GM12892 (cell line): ENCODE results near the gene RNF213.
"Not testable (repeated sequence)": the region's sequence is repeated elsewhere in the genome, so short reads cannot be mapped to it uniquely, and the experiment has no call there.

Experiments
- DNase-seq: peaks from one replicate; pipeline ENCODE4 v3.0.0; 2011; ENCODE audit not compliant: insufficient read length
- FAIRE-seq: peaks from 2 replicates; lab custom pipeline; 2011; peaks lifted over from hg19 to GRCh38; lab: Jason Lieb, UNC
- POLR2A ChIP-seq: IDR thresholded peaks from 2 replicates; pipeline ENCODE4 v1.6.1; 2011; ENCODE audit warnings: low read depth, low read length, control low read depth
- POLR2AphosphoS5 ChIP-seq: IDR thresholded peaks from 2 replicates; pipeline ENCODE4 v1.6.1; 2011; ENCODE audit warnings: low read depth, low read length, control low read depth
- TAF1 ChIP-seq: IDR thresholded peaks from 2 replicates; pipeline ENCODE4 v1.6.1; 2011; ENCODE audit warnings: low read depth, mild to moderate bottlenecking, control low read depth, low read length, borderline replicate concordance

Gene RNF213

DNA sequence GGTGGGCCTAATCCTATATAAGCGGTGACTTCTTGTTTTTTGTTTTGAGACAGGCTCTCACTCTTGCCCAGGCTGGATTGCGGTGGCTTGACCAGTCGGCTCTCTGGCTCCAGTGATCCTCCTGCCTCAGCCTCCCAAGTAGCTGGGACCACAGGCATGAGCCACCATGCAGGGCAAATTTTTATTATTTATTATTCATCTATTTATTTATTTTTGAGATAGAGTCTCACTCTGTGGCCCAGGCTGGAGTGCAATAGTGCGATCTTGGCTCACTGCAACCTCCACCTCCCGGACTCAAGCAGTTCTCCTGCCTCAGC lies 4.7 kb upstream of the RNF213 start:
- DNase-seq (no peak), FAIRE-seq (no peak)
- TF ChIP-seq POLR2A: no peak
- no peak for TF ChIP-seq TAF1
- TF ChIP-seq POLR2AphosphoS5: no peak

DNA sequence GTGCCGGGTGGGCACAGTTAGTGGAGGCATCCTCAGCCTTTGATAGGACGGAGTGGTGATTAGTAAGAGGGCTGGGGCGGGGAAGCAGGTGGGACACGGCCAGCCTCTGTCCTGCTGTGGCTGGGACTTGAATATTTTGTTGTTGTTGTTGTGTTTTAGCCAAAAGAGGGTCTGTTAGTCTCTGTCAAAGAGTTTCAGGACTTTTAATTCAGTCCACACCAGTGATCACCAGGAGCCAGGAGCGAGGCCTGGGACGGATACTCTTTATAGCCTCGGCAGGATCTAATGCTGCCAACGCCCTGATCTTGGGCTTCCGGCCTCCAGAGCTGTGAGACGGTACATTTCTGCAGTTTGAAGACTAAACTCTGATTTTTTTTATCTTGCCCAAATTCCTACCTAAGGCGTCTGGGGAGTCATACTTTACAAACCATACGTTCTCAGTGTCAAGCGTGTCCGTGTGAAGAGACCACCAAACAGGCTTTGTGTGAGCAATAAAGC lies 2.9 kb upstream of the RNF213 start:
- DNase-seq (no peak), FAIRE-seq (no peak)
- TF ChIP-seq TAF1 (no peak), POLR2AphosphoS5 (no peak), POLR2A (no peak)

DNA sequence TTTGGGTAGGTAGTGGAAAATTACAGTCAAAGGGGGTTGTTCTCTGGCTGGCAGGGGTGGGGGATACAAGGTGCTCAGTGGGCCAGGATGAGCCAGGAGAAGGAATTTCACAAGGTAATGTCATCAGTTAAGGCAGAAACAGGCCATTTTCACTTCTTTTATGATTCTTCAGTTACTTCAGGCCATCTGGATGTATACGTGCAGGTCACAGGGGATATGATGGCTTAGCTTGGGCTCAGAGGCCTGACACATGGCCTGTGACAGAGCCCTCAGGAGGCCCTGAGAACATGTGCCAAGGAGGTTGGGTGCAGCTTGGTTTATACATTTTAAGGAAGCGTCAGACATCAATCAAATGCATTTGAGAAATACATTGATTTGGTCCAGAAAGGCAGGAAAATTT lies 2.4 kb upstream of the RNF213 start:
- DNase-seq, FAIRE-seq: not testable (repeated sequence)

DNA sequence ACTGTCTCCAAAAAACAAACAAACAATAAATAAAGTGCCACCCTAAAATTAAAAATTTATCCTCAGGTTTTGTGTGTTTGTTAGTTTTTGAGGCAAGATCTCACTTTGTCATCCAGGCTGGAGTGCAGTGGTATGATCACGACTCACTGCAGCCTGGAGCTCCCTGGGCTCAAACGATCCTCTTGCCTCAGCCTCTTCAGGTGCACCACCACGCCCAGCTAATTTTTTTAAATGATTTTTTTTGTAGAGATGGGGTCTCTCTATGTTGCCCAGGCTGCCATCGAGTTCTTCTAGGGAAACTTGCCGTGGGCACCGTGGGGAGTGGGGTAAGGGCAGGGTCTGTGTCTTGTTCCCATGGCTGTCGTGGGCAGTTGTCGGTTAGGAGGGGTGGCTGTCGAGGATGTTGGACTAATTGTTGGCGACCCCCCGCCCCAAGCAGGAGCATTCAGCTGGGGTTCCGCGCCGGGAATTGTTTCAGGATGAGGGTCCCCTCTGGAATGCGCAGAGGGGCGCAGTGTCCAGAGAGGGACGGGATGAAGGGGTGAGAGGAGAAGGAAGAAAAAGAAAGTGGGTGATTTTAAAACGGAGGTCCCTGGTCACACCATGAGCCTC lies 1.1 kb upstream of the RNF213 start:
- TF ChIP-seq POLR2A (no peak), TAF1 (no peak), POLR2AphosphoS5 (no peak)
- FAIRE-seq (no peak), DNase-seq (no peak)

DNA sequence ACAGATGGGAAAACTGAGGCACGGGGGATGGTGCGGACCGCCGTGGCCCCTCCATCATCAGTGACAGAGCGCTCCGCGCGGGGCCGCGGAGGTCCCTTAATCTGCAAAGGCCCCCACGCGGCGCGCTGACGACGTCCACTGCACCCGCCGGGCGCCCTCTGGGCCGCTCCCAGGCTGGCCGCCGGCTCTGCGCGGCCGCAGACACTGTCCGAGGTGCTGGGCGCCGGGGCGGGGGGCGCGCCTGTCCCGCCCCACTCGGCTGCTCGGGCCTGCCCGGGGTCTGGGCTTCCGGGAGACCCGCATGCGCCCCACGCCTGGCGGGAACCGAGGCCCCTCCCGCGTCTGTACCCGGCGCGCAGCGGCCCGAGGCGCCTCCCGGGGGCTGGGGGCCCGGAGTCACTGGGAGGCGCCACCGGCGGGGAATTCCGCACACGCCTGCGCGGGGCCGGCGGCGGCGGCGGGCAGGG lies 550 bp upstream of the RNF213 start:
- FAIRE-seq (no peak), DNase-seq (peak; percentile 79)
- no peak for TF ChIP-seq POLR2AphosphoS5
- TF ChIP-seq POLR2A: no peak
- TF ChIP-seq TAF1: no peak

DNA sequence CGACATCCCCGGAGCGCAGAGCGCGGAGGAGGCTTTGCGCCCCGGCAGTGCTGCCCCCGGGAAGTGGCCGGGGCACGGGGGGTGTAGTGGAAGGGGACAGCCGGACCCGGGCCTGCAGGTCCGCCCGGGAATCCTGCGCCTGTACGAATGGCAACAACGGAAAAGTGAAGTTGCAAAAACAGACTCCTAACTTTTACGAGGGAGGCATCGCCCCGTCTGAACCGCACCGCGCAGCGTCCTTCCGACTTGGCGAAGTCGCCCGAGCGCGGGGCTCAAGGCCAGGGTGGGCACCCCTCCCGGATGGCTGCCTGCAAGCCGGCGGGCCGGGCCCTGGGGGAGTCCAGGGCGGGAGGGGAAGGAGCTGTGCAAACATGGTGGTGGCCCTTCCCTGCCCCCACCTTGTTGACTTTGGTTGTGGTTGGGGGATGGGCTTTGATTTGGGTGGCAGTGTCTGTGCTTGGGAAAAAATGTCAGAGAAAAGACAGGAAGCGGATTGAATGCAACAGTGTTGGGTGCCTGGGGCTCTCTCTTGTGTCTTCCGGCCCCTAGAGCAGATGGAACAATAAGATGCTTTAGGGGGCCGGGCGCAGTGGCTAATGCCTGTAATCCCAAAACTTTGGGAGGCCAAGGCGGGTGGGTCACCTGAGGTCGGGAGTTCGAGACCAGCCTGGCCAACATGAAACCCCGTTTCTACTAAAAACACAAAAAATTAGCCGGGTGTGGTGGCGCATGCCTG lies 675 bp downstream of the RNF213 start:
- no peak for DNase-seq
- 0 out of 2 replicates have a peak, but pooled peaks have one; percentile 2 for TF ChIP-seq POLR2A
- no peak for TF ChIP-seq TAF1
- peak; percentile 44 for FAIRE-seq

DNA sequence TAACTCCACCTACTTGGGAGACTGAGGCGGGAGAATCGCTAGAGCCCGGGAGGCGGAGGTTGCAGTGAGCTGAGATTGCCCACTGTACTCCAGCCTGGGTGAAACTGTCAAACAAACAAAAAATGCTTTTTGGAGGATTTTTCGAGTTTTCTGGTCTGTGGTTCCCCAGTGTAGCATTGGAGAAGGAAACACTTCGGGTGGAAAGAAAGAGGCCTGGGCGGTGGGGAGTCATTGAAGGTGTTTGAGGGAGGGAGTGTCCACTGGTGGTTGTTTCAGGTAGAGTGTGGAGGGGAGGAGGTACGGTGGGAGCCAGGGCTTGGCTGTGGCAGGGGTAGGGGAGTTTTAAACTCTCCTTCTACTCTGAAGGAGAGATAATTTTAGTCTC lies 1.2 kb downstream of the RNF213 start:
- DNase-seq (no peak), FAIRE-seq (no peak)
- no peak for TF ChIP-seq POLR2A
- TF ChIP-seq TAF1: no peak
- no peak for TF ChIP-seq POLR2AphosphoS5

DNA sequence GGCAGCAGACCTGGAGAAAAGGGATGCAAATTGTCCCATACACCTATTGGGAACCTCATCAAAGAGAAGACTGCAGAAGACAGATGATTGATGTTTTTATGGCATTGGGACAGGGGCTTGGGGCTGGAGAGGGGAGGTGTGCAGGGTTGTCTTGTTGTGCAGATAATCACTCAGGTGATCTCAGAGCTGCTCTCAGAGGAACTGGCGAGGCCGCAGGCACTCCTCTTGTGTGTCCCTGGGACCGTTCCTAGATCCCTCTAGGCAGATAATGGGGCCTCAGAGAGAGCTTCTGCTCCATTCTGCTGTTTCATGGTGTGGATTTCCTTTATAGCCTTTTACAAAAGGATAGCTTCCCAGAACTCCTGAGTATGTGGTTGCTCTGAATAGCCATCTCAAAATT lies 1.6 kb downstream of the RNF213 start:
- TF ChIP-seq POLR2AphosphoS5 (no peak), TAF1 (no peak), POLR2A (no peak)
- FAIRE-seq (no peak), DNase-seq (no peak)

DNA sequence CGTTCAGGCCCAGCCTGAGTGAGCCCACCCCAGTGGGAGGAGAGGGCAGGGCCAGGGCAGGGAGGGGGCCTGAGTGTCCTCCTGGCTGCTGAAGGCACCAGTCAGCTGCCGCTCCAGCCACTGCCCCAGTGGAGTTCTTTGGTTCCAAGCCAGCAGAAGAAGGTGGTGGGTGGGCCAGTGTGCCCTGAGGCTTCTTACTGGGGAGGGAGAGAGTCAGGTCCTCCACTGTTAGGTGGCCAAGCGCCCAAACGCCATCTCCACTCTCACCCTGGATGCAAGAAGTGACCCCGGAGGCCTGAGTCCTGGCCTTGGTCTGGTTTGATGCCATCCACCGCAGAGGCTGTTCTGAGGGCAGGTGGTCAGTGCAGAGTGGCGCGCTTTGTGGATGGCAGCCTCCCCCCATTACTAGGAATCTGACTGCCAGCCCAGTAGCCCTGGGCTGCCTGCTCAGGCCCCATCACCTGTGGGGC lies 2.2 kb downstream of the RNF213 start:
- DNase-seq: no peak
- TF ChIP-seq POLR2A: no peak
- no peak for TF ChIP-seq POLR2AphosphoS5
- TF ChIP-seq TAF1: no peak
- FAIRE-seq: no peak

DNA sequence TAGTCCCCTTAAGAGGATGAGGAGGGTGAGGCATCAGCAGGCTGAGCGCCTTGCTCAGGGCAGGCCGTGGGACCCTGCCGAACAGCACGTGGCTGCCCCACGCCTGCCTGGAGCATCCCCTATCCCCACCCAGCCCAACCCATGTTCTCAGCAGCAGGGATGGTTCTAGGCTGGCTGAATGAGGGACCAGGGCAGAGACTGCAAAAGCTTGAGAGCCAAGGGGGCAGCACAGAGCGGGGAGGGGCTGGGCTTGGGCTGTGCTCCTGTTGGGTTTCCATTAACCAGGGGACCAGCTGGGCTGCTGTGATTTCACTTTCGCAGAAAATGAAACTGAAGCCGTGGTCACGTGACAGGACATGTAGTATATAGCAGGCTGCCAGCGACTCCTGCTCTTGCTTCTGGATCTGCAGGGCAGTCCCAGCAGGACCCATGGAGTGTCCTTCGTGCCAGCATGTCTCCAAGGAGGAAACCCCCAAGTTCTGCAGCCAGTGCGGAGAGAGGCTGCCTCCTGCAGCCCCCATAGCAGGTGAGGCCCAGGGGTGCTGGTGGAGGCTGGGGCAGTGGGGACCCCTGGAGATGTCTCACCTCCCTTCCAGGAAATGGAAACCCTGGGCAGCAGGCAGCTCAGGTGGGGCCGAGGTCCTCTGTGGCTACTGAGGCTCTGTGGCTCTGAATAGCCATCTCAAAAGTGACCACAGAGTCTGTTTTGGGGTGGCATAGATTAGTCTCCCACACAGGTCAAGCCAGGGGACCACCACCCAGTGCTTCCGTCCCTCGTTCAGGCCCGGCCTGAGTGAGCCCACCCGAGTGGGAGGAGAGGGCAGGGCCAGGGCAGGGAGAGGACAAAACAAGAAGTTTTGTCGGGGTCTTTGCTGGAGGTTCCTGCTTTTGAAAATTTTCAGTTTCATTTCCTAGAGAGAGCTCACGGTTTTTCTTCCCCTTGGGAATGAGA lies 2.9 kb downstream of the RNF213 start:
- DNase-seq: peak; percentile 86
- peak; percentile 98 for TF ChIP-seq POLR2AphosphoS5
- TF ChIP-seq POLR2A: peak; percentile 99
- peak; percentile 50; the same call in 1 of the 2 replicates for TF ChIP-seq TAF1

DNA sequence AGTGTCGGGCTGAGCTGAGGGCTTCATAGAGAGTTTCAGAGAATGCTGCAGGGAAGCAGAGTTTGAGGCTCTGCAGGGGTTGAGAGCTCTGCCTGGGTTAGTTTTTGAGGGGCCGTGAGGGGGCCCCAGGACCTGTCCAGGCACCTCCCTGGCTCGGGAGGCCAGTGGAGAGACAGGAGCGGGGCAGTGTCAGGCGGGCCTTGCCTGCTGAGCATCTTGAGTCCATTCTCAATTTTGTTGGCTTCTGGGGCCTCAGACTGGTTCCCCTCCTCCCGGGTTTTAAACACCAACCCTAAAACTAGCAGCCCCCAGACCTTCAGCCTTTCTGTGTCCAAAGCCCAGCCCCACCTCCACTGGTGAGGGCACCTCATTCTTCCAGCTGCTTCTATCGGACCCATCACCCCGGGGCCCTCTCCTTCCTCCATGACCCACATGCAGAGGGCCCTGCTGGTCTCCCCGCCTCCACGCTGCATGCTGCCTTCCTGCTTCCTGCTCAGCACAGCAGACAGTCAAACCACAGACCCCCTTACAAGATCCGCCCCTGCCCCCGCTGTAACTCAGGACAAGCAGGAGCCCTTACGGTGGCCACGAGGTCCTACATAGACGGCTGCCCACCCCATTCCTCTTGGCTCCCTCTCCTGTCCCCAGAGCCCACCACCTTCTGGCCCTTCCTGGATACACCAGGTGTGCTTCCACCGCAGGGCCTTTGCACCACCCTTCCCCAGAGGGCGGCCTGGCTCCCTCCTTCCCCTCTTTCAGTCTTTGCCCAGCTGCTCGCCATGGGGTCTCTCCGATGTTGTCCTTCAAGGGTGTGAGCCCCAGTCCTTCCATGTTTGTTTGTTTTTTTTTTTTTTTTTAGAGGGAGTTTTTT lies 3.8 kb downstream of the RNF213 start:
- TF ChIP-seq POLR2A (no peak), POLR2AphosphoS5 (no peak), TAF1 (no peak)
- no peak for DNase-seq
- no peak for FAIRE-seq

More for the DNA sequence above, 2.9 kb downstream of the RNF213 start:
- FAIRE-seq: peak; percentile 90
